Measurements from ENCODE around the gene NHEJ1. TPM values are rescaled to one million over a fixed set of nuclear protein-coding genes. Genes with fewer than 3 reads are reported as not detected.

The NHEJ1 gene
- total RNA-seq, 1 donor from 2014 or later: 19.6 TPM

DNA sequence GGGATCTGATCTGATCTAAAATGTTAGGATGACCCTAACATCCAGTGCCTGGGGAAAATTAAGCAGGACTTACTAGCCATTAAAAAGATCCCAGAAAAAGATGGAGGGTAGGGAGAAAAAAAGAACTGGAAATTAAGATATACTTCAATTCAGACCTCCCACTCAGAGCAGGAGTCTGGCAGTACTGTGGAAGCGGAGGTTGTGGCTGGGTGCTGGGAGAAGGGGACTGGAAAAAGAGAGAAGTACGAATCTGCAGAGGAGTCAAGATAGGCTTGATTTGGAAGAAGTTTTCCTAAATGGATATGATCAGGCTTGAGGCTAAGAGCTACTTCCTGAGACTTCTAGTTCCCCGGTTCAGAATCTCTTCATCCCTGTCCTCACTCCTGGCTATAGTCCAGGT lies 66.4 kb downstream of the NHEJ1 start:
- peaks cover 7% of the 10 kb centered on the region for H3K36me3 Mint-ChIP-seq
- TF ChIP-seq, protein P1, sequence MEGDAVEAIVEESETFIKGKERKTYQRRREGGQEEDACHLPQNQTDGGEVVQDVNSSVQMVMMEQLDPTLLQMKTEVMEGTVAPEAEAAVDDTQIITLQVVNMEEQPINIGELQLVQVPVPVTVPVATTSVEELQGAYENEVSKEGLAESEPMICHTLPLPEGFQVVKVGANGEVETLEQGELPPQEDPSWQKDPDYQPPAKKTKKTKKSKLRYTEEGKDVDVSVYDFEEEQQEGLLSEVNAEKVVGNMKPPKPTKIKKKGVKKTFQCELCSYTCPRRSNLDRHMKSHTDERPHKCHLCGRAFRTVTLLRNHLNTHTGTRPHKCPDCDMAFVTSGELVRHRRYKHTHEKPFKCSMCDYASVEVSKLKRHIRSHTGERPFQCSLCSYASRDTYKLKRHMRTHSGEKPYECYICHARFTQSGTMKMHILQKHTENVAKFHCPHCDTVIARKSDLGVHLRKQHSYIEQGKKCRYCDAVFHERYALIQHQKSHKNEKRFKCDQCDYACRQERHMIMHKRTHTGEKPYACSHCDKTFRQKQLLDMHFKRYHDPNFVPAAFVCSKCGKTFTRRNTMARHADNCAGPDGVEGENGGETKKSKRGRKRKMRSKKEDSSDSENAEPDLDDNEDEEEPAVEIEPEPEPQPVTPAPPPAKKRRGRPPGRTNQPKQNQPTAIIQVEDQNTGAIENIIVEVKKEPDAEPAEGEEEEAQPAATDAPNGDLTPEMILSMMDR (conservative IDR thresholded peaks at IDR 0.05): no peak
- no peak overlapping the region for H3K27ac Mint-ChIP-seq
- peaks cover 4% of the 10 kb centered on the region for H3K4me1 Mint-ChIP-seq (ENCODE audit: unreplicated experiment)
- no peak overlapping the region for H3K4me3 Mint-ChIP-seq
- no peak for DNase-seq (ENCODE audit: extremely low spot score, unreplicated experiment)
- no peaks in the 10 kb centered on the region for H3K9me3 Mint-ChIP-seq
- H3K27me3 Mint-ChIP-seq: no peaks in the 10 kb centered on the region

DNA sequence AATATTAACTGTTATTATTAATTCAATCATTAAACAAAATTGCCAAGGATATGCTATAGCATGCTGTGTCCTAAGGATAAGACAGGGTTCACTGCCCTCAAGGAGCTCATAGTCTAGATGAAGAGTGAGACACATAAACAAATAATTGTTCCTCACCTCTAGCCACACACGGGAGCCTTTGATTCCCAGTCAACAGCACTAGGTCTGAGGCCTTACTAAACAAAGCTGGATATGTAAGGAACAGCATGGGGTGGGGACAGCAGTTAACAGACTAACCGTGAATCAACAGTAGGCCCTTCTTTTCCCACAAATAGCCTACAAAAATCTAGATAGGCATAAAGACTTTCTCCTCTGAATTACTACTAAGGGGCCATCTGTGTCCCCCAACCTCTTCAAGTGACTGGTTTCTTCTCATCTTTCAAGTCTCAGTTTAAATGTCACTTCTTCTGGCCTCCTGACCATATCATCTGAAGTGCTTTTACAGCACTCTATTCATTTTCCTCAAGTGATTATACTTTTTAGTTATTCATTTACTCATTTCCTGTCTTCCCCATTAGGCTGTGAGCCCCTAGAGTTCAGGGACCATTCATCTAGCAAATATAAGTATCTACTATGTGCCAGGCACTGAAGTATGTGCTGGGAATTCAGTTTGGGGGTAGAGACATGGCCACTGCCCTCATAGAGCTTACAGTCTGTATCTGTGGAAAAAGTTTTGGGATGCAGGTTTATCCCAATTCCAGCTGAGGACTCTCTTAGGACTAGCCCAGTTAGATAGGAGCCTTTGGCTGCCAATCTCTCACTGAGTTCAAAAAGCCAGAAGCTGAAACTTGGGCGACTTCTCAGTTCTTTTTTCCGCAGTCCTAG lies 69.9 kb downstream of the NHEJ1 start:
- Mint-ChIP-seq H3K27ac (no peak overlapping the region), H3K4me3 (no peak overlapping the region), H3K27me3 (no peaks in the 10 kb centered on the region), H3K9me3 (no peaks in the 10 kb centered on the region), H3K4me1 (ENCODE audit: unreplicated experiment) (peaks cover 17% of the 10 kb centered on the region), H3K36me3 (peaks cover 8% of the 10 kb centered on the region)
- DNase-seq (ENCODE audit: extremely low spot score, unreplicated experiment): no peak
- TF ChIP-seq, protein P1 (conservative IDR thresholded peaks at IDR 0.05): no peak

DNA sequence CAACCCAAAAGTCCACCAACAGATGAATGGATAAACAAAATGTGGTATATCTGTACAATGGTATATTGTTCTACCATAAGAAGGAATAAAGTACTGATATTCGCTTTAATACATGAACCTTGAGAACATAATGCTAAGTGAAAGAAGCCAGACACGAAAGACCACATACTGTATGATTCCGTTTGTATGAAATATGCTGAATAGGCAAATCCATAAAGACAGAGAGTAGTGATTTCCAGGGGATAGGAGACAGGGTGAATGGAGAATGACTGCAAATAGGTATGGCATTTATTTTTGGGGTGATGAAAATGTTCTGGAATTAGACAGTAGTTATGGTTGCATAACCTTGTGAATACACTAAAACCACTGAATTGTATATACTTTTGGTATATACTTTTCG lies 71.3 kb downstream of the NHEJ1 start:
- no peaks in the 10 kb centered on the region for H3K27me3 Mint-ChIP-seq
- peaks cover 8% of the 10 kb centered on the region for H3K36me3 Mint-ChIP-seq
- peaks cover 17% of the 10 kb centered on the region for H3K4me1 Mint-ChIP-seq (ENCODE audit: unreplicated experiment)
- H3K27ac Mint-ChIP-seq: no peak overlapping the region
- no peak for DNase-seq (ENCODE audit: extremely low spot score, unreplicated experiment)
- no peaks in the 10 kb centered on the region for H3K9me3 Mint-ChIP-seq
- TF ChIP-seq, protein P1 (conservative IDR thresholded peaks at IDR 0.05): no peak
- H3K4me3 Mint-ChIP-seq: no peak overlapping the region

DNA sequence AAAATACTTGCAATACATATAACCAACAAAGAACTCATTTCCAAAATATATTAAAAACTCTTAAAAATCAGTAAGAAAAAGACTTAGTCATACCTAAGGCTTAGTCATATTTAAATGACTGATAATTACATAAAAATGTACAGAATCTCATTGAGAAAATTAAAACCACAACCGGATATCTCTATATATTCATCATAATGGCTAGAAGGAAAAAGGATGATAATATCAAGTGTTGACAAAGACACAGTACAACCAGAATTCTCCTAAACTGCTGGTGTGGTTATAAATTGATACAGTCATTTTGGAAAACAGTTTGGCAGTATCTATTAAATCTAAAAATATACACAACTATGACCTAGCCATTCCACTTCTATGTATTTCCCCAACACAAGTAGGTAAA lies 72.8 kb downstream of the NHEJ1 start:
- Mint-ChIP-seq H3K9me3 (no peaks in the 10 kb centered on the region), H3K4me1 (ENCODE audit: unreplicated experiment) (peaks cover 13% of the 10 kb centered on the region), H3K27ac (no peak overlapping the region), H3K36me3 (peaks cover 4% of the 10 kb centered on the region), H3K27me3 (no peaks in the 10 kb centered on the region), H3K4me3 (no peak overlapping the region)
- TF ChIP-seq, protein P1 (conservative IDR thresholded peaks at IDR 0.05): no peak
- DNase-seq (ENCODE audit: extremely low spot score, unreplicated experiment): no peak

DNA sequence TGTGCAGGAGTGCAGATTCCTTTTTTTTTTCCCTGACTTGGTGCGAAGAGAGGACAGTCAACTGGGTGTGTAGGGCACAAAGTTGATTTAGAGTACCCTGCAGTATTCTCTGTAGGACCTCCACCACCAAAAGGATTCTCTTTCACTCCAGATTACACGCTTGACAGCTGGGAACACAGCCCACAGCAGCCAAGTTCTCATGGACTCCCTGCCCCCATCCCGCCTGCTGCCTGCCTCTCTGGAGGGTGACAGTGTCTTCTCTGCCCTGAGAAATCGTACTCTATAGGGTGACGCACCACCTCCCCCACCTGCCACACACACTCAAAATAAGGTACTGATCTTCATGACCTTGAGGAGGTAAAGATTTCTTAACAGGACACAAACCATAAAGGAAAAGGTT lies 73.3 kb downstream of the NHEJ1 start:
- DNase-seq (ENCODE audit: extremely low spot score, unreplicated experiment): no peak
- Mint-ChIP-seq H3K4me1 (ENCODE audit: unreplicated experiment) (peaks cover 13% of the 10 kb centered on the region), H3K36me3 (peaks cover 4% of the 10 kb centered on the region), H3K9me3 (no peaks in the 10 kb centered on the region), H3K4me3 (no peak overlapping the region), H3K27ac (no peak overlapping the region), H3K27me3 (peaks cover 3% of the 10 kb centered on the region)
- TF ChIP-seq, protein P1 (conservative IDR thresholded peaks at IDR 0.05): no peak
